Effector CD4-positive, alpha-beta T cell (primary cell): ENCODE data around the gene CENPO.

ENCODE experiments used
- DNase-seq: peaks from one replicate; pipeline ENCODE4 v3.0.0-alpha.2; 2020

CENPO gene

DNA sequence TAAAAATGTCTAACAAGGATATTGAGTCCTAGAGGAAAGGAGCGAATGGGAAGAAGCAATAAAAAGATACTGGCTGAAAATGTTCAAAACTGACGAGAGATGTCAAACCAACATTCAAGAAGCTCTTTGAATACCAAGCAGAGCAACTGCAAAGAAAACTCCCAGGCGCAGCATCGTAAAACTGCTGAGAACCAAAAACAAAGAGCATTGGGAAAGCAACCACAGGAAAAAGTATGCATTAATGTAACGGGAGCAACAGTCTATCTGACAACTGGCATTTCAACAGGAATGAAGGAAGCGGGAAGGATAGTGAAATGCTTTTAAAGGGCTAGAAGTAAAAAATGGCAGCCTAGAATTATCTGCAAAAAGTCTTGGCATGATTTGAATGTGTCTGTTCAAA lies 73.7 kb downstream of the CENPO start:
- no peak for DNase-seq

- no peak for DNase-seq
These were observed 77.2 kb downstream of the CENPO start for GRCh38 chr2:24870440-24870839.

GRCh38 chr2:24870891-24871705 lies 77.9 kb downstream of the CENPO start:
- no peak for DNase-seq

DNA sequence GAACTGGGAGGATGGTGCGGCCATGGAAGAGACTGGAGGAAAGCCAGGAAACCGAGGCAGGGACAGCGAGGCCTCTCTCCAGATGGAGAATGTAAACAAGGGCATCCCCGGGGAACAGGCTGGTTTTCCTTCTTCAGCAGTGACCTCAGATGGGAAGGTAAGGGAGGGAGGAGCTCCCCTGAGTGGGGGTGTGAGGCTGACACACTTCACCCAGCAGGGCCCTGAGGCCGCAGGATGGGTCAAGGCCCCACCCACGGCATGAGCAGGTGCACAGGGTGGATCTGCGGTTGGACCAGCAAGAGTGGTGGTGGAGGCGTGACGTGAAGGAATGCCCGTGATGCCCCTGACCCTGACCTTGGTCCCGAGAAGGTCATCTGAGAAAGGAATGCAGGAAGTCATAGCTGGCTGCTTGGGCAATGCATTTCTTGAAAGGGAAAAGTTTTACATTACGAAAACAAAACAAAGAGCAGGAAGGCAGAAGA lies 78.7 kb downstream of the CENPO start:
- no peak for DNase-seq
